GM21526 (cell line): ENCODE results near the gene SLC17A9.

Experiments
- ATAC-seq: cut with Tn5 transposase; IDR thresholded peaks from one replicate; pipeline ENCODE4 v1.9.1; 2021; ENCODE audit warnings: moderate library complexity; ENCODE audit not compliant: unreplicated experiment, low FRiP score

The SLC17A9 gene

GRCh38 chr20:63014287-63014686, 61.8 kb downstream of the SLC17A9 start:
- no peak for ATAC-seq

GRCh38 chr20:63014710-63015109, 62.2 kb downstream of the SLC17A9 start:
- ATAC-seq: no peak

GRCh38 chr20:63015147-63015661, 62.7 kb downstream of the SLC17A9 start:
- ATAC-seq: no peak

DNA sequence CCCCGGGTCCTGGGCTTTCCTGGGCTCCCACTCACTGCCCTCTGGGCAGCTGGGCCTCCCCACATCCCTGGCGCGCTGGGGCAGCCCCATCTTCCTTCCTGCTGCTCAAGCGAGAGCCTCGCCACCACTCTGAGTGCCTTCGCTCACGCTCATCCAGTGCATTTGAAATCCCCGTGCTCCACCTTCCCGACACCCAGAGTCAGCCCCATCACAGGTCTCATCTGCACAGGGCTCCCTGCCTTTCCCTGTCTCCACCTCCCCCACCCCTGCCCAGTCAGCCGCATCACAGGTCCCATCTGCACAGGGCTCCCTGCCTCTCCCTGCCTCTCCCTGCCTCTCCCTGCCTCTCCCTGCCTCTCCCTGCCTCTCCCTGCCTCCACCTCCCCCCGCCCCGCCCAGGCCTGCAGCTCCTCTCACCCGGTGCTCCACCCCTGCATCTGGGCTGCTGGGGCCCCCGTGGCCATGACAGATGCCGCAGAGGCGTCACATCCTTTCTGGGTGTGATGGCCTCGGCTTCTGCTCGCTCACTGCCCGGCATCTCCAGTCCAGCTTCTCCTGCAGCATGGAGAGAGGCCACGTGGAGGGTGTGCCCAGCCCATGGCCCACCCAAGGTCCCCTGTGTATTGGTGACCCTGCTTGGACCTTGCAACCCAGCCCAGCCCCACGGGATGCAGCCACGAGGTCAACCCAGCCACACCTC, 63.3 kb downstream of the SLC17A9 start:
- ATAC-seq: no peak

- ATAC-seq: no peak
These were observed 64.1 kb downstream of the SLC17A9 start for GRCh38 chr20:63016514-63017075.

DNA sequence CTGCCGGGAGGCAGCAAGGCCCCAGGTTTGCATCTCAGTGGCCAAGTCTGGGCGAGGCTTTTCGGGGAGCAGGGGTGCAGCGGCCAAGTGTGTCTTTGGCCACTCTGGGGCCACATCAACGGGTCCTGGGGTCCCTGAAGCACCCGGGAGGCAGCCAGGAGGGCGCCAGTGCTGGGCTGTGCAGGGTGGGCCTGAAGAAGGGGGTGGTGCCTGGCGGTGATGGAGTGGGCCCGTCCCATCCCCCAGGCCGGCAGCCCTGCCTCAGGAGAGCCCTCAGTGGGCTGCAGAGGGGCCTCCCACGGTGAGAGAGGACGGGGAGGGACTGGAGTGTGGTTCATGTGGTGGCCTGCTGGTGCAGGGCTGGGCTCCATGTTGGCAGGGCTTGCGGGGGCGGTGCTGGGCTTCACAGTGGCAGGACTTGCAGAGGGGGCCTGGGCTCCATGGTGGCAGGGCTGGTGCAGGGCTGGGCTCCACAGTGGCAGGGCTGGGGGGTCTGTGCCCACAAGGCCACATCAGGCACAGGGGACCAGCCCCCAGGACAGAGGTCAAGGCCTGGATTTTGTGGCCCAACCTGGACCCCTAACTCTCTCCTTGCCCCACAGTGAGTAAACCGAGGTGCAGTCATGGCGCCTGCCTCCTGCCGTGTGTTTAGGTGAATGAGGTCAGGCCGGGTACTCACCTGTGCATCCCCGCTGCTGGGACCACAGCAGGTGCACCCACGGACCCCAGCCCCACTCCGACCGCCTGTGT, 64.7 kb downstream of the SLC17A9 start:
- no peak for ATAC-seq

- no peak for ATAC-seq
These were observed 65.4 kb downstream of the SLC17A9 start for GRCh38 chr20:63017826-63018411.
